NCI-H510A treated with DMSO at 0.1 percent for 48 hours (cell line): Measurements from ENCODE around the gene SLC35F4.
"Not testable (repeated sequence)": the region's sequence is repeated elsewhere in the genome, so short reads cannot be mapped to it uniquely, and the experiment has no call there.

Source experiments
- DNase-seq: peaks from one replicate; lab custom pipeline; 2025; lab: John Stamatoyannopoulos, UW

The SLC35F4 gene

GRCh38 chr14:57865403-57866198 is at the start of gene SLC35F4:
Gene SLC35F4 (minus strand): TSS chr14:57866092.
- no peak for DNase-seq

- no peak for DNase-seq
These were observed 43.7 kb upstream of the SLC35F4 start for GRCh38 chr14:57909626-57910025.

DNA sequence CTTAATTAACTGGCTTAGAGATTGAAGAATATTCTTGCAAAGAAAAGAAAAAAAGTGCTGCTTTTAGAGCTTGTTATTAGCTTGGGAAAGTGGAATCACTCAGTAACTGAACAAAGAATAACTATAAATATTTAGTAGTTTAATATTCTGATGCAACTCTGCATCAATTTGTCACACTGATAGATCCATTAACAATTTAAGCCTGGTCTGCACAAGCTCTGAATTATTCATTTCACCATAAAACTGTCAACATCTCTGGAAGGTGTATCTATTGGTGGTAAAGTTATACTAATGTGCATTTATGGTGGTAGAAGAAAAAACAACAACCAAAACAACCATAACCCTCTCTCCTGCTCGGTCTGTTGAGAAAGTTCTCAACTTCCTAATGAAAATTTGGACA is 38.1 kb upstream of the SLC35F4 start:
- DNase-seq: no peak

DNA sequence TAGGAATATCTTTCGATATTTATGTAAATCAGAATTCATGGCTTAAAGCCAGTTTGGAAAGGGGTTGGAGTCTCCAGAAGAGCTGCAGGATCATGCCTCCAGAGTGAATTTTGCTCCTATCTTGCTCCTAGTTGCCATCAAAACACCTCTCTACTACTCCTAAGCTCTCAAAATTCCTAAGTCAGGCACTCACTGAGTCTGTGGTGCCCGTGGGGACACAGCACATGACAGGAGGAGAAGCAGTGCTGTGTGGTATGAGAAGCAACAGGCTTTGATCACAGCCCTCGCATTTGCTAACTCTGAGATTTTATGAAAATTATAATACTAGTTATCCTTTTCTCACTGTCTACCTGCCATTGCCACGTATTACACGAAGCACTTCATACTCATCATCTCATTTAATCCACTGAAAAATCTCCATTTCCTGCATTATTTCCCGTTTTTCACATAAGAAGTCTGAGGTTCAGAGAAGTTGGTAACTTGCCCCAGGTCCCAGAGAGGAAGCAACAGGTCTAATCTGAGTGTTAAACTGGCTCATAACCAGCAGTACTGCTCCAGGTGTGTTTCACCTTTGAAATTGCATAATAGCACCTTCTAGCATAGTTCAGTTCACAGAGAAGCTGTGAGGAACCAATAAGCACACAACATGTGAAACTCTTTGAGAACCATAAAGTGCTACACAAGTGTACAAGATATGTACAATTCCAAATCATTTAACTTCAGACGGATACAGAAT is 33.1 kb upstream of the SLC35F4 start:
- no peak for DNase-seq

DNA sequence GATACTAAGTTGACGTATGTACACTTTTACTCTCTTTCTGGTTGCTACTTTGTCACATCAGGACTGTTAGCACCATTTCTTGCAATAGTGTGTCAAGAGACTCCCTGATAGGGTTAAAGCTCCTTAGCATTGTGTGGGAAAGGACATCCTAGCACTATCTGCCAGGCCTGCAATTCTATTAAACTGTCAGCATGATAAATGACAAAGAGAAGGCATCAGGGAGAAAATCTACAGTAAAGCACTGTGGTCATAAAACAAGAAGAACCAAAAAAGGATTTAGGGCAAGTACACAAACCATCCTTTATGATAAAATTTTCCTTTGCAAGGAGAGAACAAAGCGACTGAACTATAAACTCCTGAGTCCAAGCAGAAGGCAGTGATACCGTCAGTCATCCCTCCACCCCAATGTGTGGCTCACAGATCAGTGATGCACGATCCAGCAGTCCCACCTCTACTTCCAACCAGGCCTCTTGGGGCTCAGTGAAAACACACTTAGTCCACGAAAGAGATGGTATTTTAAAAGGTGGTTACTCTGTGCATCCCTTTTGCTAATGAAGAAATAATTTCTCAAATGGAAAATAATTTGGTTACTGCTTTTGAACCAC is 31.4 kb upstream of the SLC35F4 start:
- no peak for DNase-seq

GRCh38 chr14:57889245-57889644 is 23.4 kb upstream of the SLC35F4 start:
- no peak for DNase-seq

DNA sequence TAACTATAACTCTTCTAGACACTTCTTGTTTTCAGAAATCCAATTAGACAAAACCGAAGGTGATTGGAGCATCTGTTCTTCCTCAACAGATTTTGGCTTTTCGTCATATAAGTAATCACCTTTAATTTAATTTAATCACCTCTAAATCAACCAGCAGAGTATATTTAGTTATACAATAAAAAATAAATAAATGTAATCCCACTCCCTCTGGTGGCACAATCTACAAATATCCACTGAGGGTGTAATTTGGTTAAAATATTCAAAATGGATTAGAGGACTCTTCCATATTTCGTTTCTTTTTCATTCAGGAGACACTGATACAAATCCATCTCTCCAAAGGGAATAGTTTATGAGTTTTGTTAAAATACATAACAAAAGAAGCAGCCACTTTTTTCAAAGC is 18.3 kb upstream of the SLC35F4 start:
- no peak for DNase-seq

DNA sequence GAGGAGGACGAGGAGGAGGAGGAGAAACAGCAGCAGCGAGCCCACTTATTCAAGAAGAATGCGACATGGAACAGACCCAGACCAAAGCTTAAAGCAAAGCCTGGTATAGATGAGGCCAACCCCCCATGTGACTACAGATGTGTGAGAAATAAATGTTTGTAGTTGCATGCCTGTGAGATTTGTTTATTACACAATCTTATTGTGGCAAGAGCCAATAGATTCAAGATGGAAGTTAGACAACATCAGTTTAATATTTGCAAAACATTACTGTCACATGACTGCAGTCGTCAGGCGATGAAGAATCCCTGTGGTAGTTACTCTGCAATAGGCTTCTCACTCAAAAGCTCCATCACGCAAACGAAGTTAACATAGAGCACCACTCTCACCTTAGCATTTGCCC is 17.2 kb upstream of the SLC35F4 start:
- no peak for DNase-seq

DNA sequence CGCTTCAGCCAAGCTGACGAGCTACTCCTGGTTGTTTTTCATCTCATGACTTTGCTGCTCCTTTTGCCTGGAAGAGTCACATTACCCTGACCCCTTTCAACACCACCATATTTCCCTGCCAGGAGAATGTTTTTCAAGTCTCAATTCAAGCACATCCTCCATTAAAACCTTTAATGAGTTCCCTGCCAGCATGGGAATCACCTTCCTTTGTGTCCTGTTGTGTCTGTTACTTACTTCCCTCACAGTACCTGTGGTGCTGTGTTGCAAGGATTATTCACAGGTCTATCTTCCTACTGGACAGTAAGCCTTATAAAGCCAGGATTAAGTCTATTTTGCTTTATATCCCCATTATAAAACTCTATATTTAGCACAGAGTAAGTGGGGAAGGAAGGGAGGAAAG is 13.6 kb upstream of the SLC35F4 start:
- DNase-seq: no peak

DNA sequence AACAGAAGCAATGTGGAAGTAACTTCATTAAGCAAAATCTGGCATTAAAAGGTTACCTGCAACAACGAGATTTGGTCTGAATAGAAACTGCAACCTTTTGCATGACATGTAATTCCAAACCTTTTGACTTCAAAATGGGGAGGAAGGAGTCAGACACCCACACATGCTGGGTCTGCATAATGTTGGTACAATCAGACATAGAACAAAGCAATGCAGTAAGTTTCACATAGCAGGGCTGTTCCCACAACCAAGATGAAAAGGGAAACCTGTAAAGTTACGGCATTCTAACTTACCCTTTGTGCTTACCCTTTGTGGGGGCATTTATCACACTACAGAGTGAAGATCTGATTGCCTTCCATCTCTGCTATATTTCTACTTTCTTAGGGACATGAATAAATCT is 10.1 kb upstream of the SLC35F4 start:
- DNase-seq: no peak

- DNase-seq: no peak
These were observed 9.4 kb upstream of the SLC35F4 start for GRCh38 chr14:57875296-57875695.

GRCh38 chr14:57871459-57872080 is 5.7 kb upstream of the SLC35F4 start:
- DNase-seq: no peak

DNA sequence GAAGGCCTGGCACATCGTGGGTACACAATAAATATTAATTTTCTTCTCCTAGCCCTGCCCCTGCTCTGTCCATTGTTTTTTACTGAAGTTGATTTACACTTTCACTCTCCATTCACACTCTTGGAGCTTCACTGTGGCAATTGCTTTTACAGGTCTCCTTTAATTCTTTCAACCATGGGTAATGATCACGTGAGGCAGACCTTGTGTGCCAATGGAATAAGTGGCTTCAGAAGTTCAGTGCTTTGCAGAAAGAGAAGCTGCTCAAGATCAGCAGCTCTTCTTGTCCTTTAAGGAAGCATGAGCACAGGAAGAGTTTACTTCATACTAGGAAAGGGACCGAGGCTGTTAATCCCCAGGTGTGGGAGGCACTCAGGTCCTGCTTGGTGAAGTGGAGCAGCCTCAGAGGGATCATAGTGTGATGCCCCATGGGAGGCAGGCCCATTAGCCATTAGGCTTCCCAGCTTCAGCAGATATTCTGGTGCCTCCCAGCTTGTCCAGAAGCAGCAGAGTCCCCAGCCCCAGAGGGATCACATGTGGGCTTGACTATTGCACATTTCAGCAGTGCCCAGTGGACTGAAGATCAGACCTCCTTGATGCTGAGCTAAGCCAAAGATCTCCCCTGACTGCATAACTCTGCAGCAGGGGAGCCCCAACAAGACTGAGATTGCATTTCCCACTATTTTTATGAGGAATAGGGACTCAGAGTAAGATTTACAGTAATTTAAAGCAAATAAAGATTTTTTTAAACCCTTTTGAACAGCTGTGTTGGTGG is 5.0 kb upstream of the SLC35F4 start:
- DNase-seq: no peak

GRCh38 chr14:57869617-57870016 is 3.7 kb upstream of the SLC35F4 start:
- DNase-seq: no peak

- DNase-seq: no peak
These were observed 360 bp upstream of the SLC35F4 start for GRCh38 chr14:57866199-57866705.

DNA sequence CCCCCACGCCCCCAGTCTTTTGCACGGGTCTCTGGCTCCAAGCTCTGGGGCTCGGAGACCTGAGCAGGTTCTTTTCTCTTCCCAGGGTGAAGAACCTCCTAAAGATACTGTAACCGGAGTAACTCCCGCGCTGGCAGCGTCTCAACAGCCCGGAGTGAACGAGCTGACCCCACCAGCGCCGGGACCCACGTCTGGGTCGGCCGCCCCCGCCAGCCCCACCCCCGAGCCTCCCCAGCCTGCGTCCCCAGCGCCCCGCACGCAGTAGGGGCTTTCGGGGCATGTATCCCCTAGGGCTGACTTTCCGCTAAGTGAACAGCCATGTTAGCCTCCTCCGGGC is 858 bp downstream of the SLC35F4 start:
- DNase-seq: no peak

DNA sequence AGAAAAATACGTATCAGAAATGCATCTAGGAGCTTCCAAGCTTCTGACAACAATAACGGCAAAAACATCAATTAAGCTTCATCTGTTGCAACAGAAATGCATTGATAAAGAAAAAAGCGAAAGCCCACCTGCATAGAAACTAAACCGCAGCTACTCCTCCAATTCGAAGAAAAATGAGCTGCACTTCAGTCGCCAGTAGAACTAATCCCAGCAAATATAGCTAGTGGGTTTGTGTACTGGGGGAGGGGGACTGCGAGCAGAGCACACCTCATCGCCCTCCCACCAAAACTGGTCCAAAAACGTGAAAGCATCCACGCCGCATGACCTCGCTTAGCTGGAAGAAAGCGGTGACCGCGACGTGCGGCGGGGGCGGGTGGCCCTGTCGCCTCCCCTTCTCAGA is 1.2 kb downstream of the SLC35F4 start:
- DNase-seq: no peak

DNA sequence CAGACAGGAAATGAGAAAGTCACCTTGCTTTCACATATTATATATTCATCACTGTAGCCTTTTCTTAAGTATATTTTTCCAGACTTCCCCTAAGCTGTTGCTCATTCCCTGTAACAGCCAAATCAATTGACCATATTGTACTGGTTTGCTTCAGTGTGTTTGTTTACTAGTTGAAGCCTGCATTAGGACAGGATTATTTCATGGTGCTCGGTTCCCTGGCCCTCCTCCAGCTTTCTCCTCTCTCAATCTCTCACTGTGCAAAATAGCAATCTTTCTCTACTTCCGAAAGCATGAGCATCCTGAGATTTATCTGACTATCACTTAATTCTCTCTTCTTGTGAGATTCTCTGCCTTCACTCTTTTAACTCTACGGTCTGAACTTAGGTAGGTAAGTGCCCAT is 2.4 kb downstream of the SLC35F4 start:
- DNase-seq: no peak

DNA sequence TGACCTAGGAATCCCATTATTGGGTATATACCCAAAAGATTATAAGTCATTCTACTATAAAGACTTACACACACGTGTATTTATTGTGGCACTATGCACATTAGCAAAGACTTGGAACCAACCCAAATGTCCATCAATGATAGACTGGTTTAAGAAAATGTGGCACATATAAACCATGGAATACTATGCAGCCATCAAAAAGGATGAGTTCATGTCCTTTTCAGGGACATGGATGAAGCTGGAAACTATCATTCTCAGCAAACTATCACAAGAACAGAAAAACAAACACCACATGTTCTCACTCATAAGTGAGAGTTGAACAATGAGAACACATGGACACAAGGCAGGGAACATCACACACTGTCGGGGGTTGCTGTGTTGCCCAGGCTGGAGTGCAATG is 10.2 kb downstream of the SLC35F4 start:
- DNase-seq: not testable (repeated sequence)

DNA sequence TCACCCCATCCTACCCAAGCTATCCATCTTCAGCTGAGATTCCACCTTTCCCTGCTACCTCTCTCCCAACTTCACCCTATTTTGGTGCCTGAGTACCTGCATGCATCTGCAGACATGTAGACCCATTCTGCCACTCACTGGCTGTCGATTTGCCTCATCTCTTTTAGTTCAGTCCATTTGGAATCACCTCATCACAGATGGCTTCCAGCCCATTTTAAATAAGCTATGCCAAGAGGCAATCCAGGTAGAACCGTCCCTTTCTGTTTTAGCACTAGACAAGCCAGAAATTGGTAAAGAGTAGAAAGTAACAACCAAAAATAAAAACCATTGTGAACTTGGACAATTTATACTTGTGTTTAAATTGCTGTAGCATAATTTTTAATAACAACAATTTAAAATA is 11.3 kb downstream of the SLC35F4 start:
- DNase-seq: no peak

- no peak for DNase-seq
These were observed 14.5 kb downstream of the SLC35F4 start for GRCh38 chr14:57851354-57851753.

DNA sequence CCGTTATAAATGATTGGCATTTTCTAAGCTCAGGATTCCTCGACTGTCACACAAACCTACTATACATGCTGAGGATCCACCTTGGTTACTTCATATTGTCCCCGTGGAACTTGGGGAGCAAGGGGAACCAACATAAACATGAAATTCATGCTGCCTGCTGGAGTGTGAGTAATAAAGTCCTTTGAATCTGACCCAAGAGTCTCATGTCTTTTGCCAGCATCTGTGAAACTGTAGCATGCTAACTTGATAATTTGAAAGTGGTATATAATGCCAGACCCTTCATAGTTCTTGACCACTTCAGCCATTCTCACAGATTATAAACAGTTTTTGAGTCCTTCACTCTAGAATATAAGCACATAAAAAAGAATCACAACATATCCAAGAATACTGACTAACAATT is 17.1 kb downstream of the SLC35F4 start:
- DNase-seq: no peak
